ENCODE measurements around the gene LDHA. TPM values are rescaled to one million over a fixed set of nuclear protein-coding genes. Genes with fewer than 3 reads are reported as not detected.
A peak's percentile ranks its signal among the peaks of the same experiment; 100 is the strongest.

The LDHA gene
- total RNA-seq: 177 TPM

DNA sequence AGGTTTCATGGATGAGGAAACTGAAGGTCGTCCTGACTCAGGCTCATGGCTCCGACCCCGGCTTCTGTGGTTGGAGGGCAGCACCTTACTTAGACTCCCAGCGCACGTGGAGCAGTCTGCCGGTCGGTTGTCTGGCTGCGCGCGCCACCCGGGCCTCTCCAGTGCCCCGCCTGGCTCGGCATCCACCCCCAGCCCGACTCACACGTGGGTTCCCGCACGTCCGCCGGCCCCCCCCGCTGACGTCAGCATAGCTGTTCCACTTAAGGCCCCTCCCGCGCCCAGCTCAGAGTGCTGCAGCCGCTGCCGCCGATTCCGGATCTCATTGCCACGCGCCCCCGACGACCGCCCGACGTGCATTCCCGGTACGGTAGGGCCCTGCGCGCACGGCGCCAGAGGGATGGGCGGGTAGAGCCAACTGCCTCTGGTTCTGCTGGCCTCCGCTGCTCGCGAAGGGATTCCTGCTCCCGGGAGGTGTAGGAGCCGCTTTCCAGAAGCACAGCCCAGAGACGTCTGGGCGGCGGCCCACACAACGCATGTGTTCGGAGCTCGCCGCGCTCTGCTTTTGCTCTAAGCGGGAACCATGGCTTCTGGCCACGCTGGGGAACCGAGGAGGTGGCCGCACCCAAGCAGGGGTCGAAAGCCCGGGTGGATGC, at the start of gene LDHA:
TSS of gene LDHA (plus strand) at position 289 of the 653 bp plus-strand sequence. CDS start 2,280 bp downstream, outside the sequence.
- peak; percentile 96 to 98 (median 97) for DNase-seq (ENCODE audit: low read depth in 2 of 3, low spot score in 2 of 3)

DNA sequence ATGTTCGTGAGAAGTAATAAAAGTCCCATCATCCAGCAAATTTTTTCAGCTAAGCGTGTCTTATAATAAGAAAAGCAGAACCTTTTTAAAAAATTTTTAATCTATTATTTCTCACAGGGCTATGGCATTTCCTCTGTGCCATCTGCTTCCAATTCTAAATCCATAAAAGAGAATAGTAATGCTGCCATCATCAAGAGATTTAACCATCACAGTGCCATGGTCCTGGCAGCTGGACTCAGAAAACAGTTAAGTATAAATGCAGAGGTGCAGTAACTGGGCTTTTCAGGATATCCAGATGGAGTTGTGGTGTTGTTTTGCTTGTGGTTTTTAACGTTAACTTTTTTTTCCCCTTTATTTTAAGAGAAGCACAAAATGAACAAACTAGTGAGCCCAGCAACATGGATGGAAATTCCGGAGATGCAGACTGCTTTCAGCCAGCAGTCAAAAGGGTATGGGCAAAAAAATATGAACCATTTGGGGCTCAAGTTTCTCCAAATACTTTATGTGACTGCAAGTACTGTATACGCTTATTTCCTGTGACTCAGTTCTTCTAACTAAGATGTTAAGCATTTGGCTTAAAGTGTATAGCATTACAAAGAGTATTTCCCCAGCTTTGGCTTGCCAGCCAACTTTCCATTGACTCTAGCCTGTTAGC, 46.8 kb upstream of the LDHA start:
- no peak for DNase-seq (ENCODE audit: low read depth in 2 of 3, low spot score in 2 of 3)

DNA sequence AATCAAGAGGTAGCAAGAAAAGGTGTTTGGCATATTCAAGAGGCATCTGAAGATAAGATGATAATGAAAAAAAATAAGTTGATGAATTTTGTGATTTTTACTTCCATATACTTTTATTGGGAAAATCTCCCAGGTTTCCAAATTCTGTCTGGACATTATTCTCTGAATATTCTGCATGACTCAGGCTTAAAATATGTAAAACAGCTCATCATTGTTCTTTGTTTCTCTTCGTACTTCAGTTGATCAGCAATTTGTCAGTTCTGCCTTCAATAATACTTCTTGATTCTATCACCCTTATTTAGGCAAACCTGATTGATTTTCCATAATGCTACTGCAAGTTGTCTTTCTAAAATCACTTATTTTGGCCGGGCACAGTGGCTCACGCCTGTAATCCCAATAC, 41.8 kb upstream of the LDHA start:
- no peak for DNase-seq (ENCODE audit: low read depth in 2 of 3, low spot score in 2 of 3)

DNA sequence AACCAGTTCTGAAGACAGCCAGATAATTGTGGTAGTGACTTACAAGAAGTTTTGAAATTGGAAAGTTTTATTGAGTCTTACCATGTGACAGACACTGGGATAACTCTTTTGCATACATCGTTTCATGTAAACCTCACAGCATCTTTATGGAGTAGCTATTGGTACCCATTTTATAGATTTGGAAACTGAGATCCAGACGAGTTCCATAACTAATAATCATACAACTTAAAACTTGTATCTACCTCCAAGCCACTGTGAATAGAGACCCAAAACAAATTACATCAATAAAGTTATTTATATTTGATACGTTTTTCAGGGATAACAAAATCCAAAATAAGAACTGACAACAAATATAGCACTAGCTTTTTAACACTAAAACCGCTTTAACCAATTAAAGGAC, 35.7 kb upstream of the LDHA start:
- no peak for DNase-seq (ENCODE audit: low read depth in 2 of 3, low spot score in 2 of 3)

DNA sequence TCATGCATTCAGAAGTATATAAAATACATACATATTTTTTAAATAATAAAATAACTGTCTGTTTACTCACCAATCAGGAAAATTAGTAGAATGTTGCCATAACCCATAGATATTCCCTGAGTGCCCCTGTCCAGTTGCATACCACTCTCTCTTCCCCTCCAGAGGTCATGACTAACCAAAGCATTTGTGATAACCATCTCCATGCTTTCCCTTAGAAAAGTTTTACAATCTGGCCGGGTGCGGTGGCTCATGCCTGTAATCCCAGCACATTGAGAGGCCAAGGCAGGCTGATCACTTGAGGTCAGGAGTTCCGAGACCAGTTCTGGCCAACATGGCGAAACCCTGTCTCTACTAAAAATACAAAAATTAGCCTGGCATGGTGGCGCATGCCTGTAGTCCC, 33.2 kb upstream of the LDHA start:
- no peak for DNase-seq (ENCODE audit: low read depth in 2 of 3, low spot score in 2 of 3)

DNA sequence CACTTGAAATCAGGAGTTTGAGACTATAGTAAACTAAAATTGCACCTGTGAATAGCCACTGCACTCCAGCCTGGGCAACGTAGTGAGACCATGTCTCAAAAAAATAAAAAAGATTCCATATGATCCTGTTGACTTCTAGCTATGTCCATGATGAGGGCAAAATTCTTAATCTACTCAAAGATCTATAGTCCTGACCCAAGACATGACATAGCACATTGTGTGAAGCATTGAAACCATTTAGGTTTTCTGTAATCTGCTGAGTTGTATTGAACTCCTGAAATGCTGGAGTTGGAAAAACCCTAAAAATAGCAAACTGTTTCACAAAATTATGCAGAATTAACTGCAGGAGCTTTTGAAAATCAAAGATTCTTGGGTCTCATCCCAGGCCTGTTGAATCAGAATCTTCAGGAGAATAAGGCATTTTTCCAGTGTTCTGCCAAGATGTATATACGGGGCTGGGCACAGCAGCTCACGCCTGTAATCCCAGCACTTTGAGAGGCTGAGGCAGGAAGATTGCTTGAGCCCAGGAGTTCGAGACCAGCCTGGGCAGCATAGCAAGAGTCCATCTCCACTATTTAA, 29.8 kb upstream of the LDHA start:
- no peak for DNase-seq (ENCODE audit: low read depth in 2 of 3, low spot score in 2 of 3)

DNA sequence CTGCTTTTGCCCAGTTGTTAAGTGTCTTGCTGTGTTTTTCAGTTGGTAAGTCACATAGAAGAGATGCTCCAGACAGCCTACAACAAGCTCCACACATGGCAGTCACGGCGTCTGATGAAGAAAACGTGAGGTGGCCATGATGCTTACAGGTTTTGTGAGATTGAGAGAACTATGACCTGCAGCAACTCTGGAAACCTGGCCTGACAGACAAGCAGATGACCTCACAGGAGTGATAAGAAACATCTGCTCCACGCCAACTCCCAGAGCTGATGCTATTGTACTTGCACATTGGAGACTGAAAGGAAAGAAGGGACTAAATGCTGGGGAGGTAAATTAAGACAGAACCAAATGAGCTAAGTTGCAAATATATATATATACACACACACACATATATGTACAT, 28.6 kb upstream of the LDHA start:
- no peak for DNase-seq (ENCODE audit: low read depth in 2 of 3, low spot score in 2 of 3)

DNA sequence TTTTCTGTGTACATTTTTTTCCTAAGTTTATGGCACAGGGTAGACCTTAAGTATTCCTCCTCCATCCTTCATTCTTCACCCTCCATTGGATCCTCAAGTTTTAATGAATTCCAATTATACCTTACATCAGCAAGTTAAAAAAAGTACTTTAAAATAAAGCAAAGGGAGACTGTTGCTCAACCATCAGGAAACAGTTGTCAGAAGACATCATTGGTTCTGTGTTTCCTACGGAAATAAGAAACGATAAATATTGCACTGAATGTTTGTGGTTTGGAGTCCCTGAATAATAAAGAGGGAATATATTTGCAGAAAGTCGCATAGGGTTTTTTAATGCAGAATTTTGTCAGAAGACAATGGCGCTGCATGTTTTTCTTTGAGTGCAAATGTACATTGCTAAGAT, 28.1 kb upstream of the LDHA start:
- peak in 1 of 3 donors; percentile 68 for DNase-seq (ENCODE audit: low read depth in 2 of 3, low spot score in 2 of 3)

DNA sequence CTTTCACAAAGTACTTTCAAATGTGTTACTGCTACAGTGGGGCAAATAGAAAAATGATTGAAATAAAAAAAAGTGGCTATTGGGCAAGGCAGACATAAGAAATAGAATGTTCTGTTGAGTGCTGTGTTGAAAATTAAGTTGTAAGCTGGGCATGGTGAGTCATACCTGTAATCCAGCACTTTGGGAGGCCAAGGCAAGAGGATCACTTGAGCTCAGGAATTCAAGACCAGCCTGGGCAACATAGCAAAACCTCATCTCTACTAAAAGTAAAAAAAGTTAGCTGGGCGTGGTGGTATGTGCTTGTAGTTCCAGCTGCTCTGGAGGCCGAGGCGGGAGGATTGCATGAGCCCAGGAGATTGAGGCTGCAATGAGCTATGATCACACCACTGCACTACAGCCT, 26.9 kb upstream of the LDHA start:
- DNase-seq (ENCODE audit: low read depth in 2 of 3, low spot score in 2 of 3): no peak

DNA sequence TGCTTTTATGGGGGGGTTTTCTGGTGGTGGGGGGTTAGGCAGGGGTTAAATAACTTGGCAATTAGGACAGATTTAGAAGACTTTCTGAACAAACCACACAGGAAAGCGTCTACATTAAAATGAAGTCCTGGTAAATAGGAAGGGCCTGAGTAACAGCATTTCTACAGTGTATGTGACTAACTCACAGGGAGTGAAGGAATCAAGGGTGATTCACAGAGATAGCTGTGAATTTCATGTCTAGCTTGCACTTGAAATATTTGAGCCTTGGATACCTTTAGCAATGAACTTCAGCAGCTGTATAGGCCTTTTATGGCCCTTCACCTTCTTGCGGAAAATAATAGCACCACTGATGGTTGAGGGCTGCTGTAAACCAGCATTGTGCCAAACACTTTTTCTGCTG, 26.1 kb upstream of the LDHA start:
- DNase-seq (ENCODE audit: low read depth in 2 of 3, low spot score in 2 of 3): peak in 1 of 3 donors; percentile 35

DNA sequence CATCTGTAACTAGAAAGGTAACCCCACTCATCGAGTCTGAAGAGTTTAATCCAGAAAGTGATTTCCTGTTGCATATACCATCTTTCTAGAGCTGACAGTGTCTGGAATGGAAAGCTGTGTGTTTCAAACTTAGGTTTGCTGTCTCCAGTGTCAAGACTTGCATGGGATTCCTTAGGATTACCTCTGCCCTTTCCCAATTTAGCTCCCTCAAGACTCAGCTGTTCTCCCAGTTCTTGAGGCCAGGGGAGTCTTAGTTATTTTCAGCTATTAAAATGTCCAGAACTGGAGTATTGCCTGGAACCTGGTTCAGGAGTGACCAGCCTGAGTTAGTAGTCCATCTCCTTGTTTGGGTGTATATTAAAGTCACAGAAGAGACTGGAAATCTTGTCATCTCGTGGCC, 25.0 kb upstream of the LDHA start:
- no peak for DNase-seq (ENCODE audit: low read depth in 2 of 3, low spot score in 2 of 3)

DNA sequence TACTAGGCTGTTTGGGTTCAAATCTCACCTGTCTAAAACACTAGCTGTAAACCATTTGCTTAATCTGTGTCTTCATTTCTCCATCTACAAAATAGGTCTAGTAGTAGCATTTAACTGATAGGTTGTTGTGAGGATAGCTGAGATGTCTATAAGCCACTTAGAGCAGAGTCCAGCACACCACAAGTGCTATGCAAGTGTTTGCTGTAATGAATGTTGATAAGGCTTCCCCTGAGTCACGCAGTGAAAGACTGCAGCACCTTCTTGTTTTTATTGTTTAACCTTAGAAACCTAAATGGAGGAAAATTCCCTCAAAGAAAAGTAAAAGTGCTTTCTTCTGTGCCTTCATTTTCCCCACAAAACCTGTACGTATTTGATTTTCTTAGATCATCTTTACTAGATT, 23.1 kb upstream of the LDHA start:
- no peak for DNase-seq (ENCODE audit: low read depth in 2 of 3, low spot score in 2 of 3)

DNA sequence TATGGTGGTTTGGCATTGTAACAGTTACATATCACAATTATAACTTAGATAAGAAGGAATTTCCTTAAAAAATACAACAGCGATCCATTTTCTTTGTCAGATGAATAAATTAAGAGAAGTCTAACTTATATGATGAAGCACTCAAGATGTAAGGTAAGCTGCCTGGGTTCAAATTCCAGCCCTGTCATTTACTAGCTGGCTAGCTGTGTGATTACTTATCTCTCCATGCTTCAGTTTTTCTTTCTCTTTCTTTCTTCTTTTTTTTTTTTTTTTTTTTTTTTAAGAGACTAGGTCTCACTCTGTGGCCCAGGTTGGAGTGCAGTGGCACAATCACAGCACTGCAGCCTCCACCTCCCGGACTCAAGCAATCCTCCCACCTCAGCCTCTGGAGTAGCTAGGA, 22.2 kb upstream of the LDHA start:
- DNase-seq (ENCODE audit: low read depth in 2 of 3, low spot score in 2 of 3): no peak

DNA sequence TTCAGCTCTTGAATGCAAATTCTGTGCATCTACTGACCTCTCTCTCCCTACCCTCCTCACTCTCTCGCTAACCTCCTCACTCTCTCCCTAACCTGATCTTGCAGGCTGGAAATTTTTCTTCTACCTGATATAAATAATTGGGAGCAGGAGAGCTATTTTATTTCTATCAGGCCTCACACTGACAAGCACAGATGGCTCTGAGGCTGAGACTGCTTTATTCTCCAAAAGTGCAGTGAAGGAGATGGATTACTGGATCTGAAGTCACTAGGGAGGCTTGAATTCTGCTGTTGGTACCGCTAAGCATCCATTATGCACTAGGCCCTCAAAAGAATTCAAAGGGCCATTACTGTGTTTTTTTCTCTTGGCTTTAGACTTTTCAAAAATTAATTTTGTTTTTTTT, 19.4 kb upstream of the LDHA start:
- DNase-seq (ENCODE audit: low read depth in 2 of 3, low spot score in 2 of 3): no peak

DNA sequence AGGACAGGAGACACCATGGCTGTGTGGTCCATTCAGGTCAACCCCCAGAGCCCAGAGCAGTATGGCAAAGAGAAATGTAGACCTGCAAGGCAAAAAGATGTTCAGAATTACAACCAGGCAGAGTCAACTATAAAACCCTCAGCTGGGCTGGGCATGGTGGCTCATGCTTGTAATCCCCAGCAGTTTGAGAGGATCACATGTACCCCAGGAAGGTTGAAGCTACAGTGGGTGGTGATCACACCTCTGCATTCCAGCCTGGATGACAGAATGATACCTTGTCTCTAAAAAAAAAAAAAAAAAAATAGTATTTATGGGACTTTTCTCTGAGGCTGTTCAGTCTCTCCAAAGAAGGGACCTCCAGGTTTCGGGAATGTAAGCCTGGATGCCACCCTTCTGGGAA, 18.4 kb upstream of the LDHA start:
- DNase-seq (ENCODE audit: low read depth in 2 of 3, low spot score in 2 of 3): no peak

DNA sequence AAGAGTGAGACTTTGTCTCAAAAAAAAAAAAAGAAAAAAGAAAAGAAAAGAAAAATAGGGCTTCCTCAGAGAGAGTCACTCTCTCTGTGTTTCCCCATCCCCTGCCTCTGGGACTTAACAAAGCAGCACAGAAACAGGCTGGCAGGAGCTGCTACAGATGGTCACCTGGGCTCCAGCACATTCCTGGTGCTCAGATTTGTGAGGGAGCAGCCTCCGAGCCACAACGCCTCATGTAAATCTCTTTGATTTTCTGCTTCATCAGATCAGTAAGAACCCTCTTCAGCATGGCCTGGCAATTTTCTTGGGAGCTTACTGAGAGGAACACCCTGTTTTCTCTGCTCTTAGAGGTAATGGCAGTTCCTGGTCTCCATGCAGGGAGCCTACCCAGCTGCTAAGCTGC, 15.2 kb upstream of the LDHA start:
- no peak for DNase-seq (ENCODE audit: low read depth in 2 of 3, low spot score in 2 of 3)

DNA sequence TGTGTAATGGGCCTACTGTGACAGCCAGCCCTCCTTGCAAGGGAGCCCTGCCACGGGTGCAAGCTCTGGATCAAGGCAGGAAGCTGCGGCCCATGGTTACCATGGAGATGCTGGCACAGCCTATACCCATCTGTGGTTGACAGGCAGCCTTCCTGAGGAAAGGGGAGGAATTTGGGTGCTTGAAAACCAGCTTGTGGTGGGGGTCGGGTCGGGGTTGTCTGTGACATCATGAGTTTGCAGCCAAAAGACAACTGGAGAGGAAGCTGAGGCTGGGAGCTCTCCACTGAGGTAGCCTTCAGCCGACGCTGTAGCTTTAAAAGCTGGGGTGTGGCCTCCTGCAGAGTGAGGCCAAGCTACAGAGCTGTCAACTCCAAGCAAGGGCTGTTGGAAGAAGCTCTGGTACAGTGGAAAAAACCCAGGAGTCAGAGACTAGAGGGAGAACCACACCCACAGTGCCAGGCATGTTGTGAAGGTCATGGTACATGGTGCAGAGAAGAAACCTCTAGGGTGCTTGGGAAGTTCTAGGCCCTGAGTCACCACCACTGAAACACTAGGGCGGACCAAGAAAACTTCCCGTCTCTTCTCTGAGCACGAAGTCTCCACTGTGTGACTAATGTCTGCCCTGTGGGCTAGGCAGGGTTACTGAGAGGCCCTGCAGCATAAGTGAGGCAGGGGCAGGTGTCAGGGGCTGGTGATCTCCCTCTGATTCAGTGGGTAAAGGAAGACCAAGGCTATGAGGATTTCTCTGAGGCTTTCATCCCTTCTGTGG, 10.8 kb upstream of the LDHA start:
- peak; percentile 38 to 95 (median 82) for DNase-seq (ENCODE audit: low read depth in 2 of 3, low spot score in 2 of 3)

DNA sequence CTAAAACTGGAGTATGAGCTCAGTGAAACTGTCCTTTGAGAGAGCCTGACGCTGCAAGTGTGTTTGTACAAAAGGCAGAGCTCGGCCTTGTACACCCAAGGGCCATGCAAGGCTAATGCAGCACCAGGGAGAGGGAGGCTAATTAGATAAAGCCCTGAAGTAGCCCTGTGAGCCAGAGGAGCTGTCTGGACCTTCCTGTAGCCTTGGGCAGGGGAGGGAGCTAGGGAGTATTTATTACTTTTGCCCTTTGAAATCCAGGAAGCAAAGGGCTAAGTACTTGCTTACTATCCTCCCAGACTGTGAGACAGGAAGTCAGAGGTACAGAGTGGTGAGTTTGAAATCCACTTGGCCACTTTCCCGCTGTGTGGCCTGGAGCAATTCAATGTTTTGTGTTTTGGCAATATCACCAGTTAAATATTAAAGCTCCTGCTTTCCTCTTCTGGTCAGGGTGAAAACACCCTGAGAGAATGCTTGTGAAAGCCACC, 10.2 kb upstream of the LDHA start:
- DNase-seq (ENCODE audit: low read depth in 2 of 3, low spot score in 2 of 3): no peak

DNA sequence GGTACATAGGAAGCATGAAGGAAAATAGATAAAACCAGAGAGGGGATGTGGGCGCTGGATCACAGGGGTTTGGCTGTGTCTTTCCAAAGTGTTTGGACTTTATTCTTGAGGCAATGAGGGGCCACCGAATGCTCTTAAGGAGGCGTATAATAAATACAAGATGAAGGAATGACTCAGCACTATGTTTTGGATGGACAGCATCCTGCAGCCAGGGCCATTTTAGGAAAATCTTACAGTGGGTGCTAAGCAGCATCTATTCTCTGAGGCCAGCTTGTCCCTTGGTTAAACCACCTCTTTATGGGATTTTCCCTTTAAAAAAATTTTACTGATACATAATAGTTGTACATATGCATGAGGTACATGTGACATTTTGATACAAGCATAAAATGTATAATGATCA, 4.3 kb upstream of the LDHA start:
- DNase-seq (ENCODE audit: low read depth in 2 of 3, low spot score in 2 of 3): no peak

DNA sequence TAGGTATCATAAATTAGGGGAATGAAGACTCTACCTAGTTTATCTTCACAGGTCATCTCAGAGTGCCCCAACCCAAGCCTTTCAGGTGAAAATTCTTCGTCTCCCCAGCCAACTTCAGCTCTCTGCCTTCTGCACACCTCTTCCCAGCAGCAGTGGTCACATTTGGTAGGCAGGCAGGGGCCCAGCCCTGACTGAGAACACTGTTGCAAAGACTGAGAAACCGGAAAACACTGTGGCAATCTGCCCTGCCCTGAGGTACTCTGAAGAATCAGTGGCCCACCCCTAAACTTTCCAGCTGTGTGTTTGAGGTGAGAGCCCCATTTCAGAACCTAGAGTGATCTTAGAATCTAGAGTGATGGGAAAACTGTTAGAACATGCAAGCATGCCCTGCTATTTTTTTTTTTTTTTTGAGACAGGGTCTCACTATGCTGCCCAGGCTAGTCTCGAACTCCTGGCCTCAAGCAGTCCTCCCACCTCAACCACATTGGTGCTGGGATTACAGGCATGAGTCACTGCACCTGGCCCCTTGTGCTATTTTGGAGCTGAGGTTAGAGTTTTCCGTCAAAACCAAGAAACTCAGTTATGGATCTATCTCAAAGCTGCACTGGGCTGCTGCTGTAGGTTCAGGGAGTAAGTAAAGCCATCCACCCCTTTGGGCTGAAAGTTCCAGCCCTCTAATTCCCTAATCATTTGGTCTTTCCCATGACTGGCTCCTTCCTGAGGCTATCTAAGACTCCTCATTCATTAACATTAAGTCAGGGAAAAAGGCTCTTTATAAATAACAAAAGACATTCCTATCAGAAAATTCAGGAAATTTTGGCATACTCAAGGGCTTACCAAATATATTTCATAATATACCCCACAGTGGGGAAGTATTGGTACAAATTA, 1.7 kb upstream of the LDHA start:
- no peak for DNase-seq (ENCODE audit: low read depth in 2 of 3, low spot score in 2 of 3)
